HCT116 (cell line): ENCODE data around the gene CNTN4. TPM values are rescaled to one million over a fixed set of nuclear protein-coding genes. Genes with fewer than 3 reads are reported as not detected.

Experiments
- ATAC-seq: fragments of 200-7000 bp; cut with Tn5 transposase; 2 replicates; pipeline ENCODE4 v1.9.1; 2020; ENCODE audit warnings: mild to moderate bottlenecking, moderate library complexity
- BruUV-seq: library from RNA; stranded (reverse); fragments of 400-500 nt; replicated peaks from 2 replicates; lab custom pipeline; 2021; lab: Mats Ljungman, UMichigan
- CTCF ChIA-PET: fragments of 300-600 bp; sonication (Branson Sonifier 250); formaldehyde crosslinking; loops from one replicate; lab custom pipeline; 2021; ENCODE audit warnings: antibody characterized with exemption; lab: Charles Lee
- POLR2A ChIA-PET: fragments of 300-600, 350-600 bp; sonication (Branson Sonifier 250); formaldehyde crosslinking; loops from one replicate; lab custom pipeline; 2021; ENCODE audit warnings: antibody characterized with exemption; lab: Charles Lee
- RAD21 ChIA-PET, 2 experiments: fragments of 300-600 bp; sonication (Branson Sonifier 250); formaldehyde crosslinking; loops; one replicate each; lab custom pipeline; 2023; ENCODE audit warnings: low total read pairs in 2 of 2; ENCODE audit not compliant: uncharacterized antibody in 2 of 2, unreplicated experiment in 2 of 2, low non-redundant PET in 1 of 2; lab: Charles Lee
- DNase-seq: peaks from one replicate; pipeline ENCODE4 v3.0.0-alpha.2; 2010; ENCODE audit warnings: low read depth, low spot score
- H2AFZ ChIP-seq: fragments of 200-600 bp; shearing (Covaris generic), sonication (generic); 2 replicates; pipeline ENCODE4 v1.6.1; 2017; ENCODE audit warnings: low read depth, mixed run types, mixed read lengths, antibody characterized with exemption, low read length; ENCODE audit not compliant: poor library complexity, severe bottlenecking
- H3K27ac ChIP-seq: 2 replicates; pipeline ENCODE4 v1.5.1; 2012; ENCODE audit warnings: low read depth, low read length
- H3K27me3 ChIP-seq: fragments of 200-600 bp; sonication (generic); 2 replicates; pipeline ENCODE4 v1.6.1; 2016; ENCODE audit warnings: mixed run types, low read length, mixed read lengths; ENCODE audit not compliant: insufficient read depth
- H3K36me3 ChIP-seq, 2 experiments: fragments of 200-500 bp in 1 of 2; fragments of 200-600 bp in 1 of 2; sonication (Bioruptor generic) in 1 of 2; sonication (generic) in 1 of 2; 2 replicates each; pipeline versions ENCODE4 v1.5.1 to v1.6.1; 2014 to 2016; ENCODE audit warnings: low read length in 2 of 2, inconsistent platforms in 1 of 2, mixed read lengths in 1 of 2, mixed run types in 1 of 2; ENCODE audit not compliant: insufficient read depth in 2 of 2, control insufficient read depth in 1 of 2
- H3K4me1 ChIP-seq, 2 experiments: fragments of 200-600 bp in 1 of 2; sonication (generic) in 1 of 2; 2 replicates each; pipeline versions ENCODE4 v1.5.1 to v1.6.1; 2012 to 2017; ENCODE audit warnings: low read length in 2 of 2, inconsistent platforms in 1 of 2, mild to moderate bottlenecking in 1 of 2, mixed read lengths in 1 of 2, mixed run types in 1 of 2, moderate library complexity in 1 of 2; ENCODE audit not compliant: insufficient read depth in 2 of 2, control insufficient read depth in 1 of 2
- H3K4me2 ChIP-seq: fragments of 200-600 bp; sonication (generic); 2 replicates; pipeline ENCODE4 v1.6.1; 2017; ENCODE audit warnings: mixed run types, low read length, mixed read lengths
- H3K4me3 ChIP-seq, 2 experiments: fragments of 200-600 bp in 1 of 2; sonication (generic) in 1 of 2; replicated peaks in 1 of 2; 2 replicates each; pipeline ENCODE4 v1.5.1; 2011 to 2016; ENCODE audit warnings: low read length in 2 of 2, control low read depth in 1 of 2, low read depth in 1 of 2, mild to moderate bottlenecking in 1 of 2, mixed read lengths in 1 of 2, mixed run types in 1 of 2
- H3K79me2 ChIP-seq: fragments of 200-600 bp; sonication (generic); 2 replicates; pipeline ENCODE4 v1.6.1; 2017; ENCODE audit warnings: mild to moderate bottlenecking, mixed run types, low read length, moderate library complexity, mixed read lengths; ENCODE audit not compliant: insufficient read depth
- H3K9ac ChIP-seq: fragments of 200-600 bp; sonication (generic); 2 replicates; pipeline ENCODE4 v1.6.1; 2016; ENCODE audit warnings: low read length, mixed read lengths
- H3K9me2 ChIP-seq: fragments of 200-600 bp; sonication (generic), shearing (Covaris generic); 2 replicates; pipeline ENCODE4 v1.6.1; 2017; ENCODE audit warnings: mixed run types, mild to moderate bottlenecking, moderate library complexity; ENCODE audit not compliant: insufficient read depth
- H3K9me3 ChIP-seq, 2 experiments: fragments of 200-500 bp in 1 of 2; fragments of 200-600 bp in 1 of 2; sonication (Bioruptor generic) in 1 of 2; sonication (generic) in 1 of 2; 2 replicates each; pipeline ENCODE4 v1.6.1; 2014 to 2017; ENCODE audit warnings: low read length in 2 of 2, mixed read lengths in 2 of 2, inconsistent platforms in 1 of 2, low read depth in 1 of 2, mild to moderate bottlenecking in 1 of 2, mixed run types in 1 of 2, moderate library complexity in 1 of 2; ENCODE audit not compliant: control insufficient read depth in 1 of 2, insufficient read depth in 1 of 2
- H4K20me1 ChIP-seq: fragments of 200-600 bp; sonication (generic), shearing (Covaris generic); 2 replicates; pipeline ENCODE4 v1.6.1; 2017; ENCODE audit warnings: mixed run types, mild to moderate bottlenecking, moderate library complexity; ENCODE audit not compliant: insufficient read depth
- EGR1 ChIP-seq: IDR thresholded peaks from 2 replicates; pipeline ENCODE4 v1.6.1; 2012; ENCODE audit warnings: low read depth
- EZH2phosphoT487 ChIP-seq: fragments of 200-600 bp; IDR thresholded peaks from 2 replicates; pipeline ENCODE4 v1.6.1; 2018; ENCODE audit warnings: antibody characterized with exemption, borderline replicate concordance
- FOSL1 ChIP-seq: IDR thresholded peaks from 2 replicates; pipeline ENCODE4 v1.6.1; 2012; ENCODE audit warnings: low read depth
- POLR2A ChIP-seq: IDR thresholded peaks from 2 replicates; pipeline ENCODE4 v1.7.0; 2011; ENCODE audit warnings: borderline replicate concordance; ENCODE audit not compliant: insufficient read depth, insufficient read length; ENCODE audit errors: extremely low read depth
- SIN3A ChIP-seq: IDR thresholded peaks from 2 replicates; pipeline ENCODE4 v1.6.1; 2012; ENCODE audit warnings: low read depth
- SP1 ChIP-seq: IDR thresholded peaks from 2 replicates; pipeline ENCODE4 v1.6.1; 2012; ENCODE audit warnings: low read depth
- SRF ChIP-seq: IDR thresholded peaks from 2 replicates; pipeline ENCODE4 v1.6.1; 2012; ENCODE audit warnings: low read depth
- TCF7L2 ChIP-seq: IDR thresholded peaks from 2 replicates; pipeline ENCODE4 v1.7.0; 2011; ENCODE audit warnings: borderline replicate concordance, inconsistent platforms; ENCODE audit not compliant: insufficient read depth, insufficient read length; ENCODE audit errors: extremely low read depth
- YY1 ChIP-seq: IDR thresholded peaks from 2 replicates; pipeline ENCODE4 v1.6.1; 2011; ENCODE audit warnings: low read length, low read depth, moderate library complexity, mild to moderate bottlenecking; ENCODE audit not compliant: insufficient replicate concordance; ENCODE audit errors: extremely low read depth
- ZFX ChIP-seq: fragments of 450-650 bp; IDR thresholded peaks from 2 replicates; pipeline ENCODE4 v1.6.1; 2017
- intact Hi-C: fragments of 100-400 bp; cut with micrococcal nuclease; formaldehyde crosslinking; loops from 2 replicates; pipeline ENCODE4 v1.10.0; 2022
- total RNA-seq: library from RNA; stranded (reverse); gene quantifications from one replicate; pipeline ENCODE4 v1.2.1, GENCODE V29; 2021; ENCODE audit not compliant: unreplicated experiment
- TF ChIP-seq, protein P1 (sequence below): IDR thresholded peaks from 2 replicates; pipeline ENCODE4 v1.6.1; 2012; ENCODE audit warnings: low read depth
- TF ChIP-seq, protein P2 (sequence below), 3 experiments: fragments of 200-600 bp in 1 of 3; sonication (generic) in 1 of 3; IDR thresholded peaks in 2 of 3; conservative IDR thresholded peaks in 1 of 3; 2 replicates each; pipeline ENCODE4 v1.5.1; 2012 to 2017; ENCODE audit warnings: low read depth in 2 of 3, low read length in 2 of 3, antibody characterized with exemption in 1 of 3, borderline replicate concordance in 1 of 3, control low read depth in 1 of 3, mild to moderate bottlenecking in 1 of 3, mixed read lengths in 1 of 3, mixed run types in 1 of 3, moderate library complexity in 1 of 3; ENCODE audit not compliant: insufficient read depth in 1 of 3
- TF ChIP-seq, protein P3 (sequence below): IDR thresholded peaks from 2 replicates; pipeline ENCODE4 v1.6.1; 2012
- TF ChIP-seq, protein P4 (sequence below): IDR thresholded peaks from 2 replicates; pipeline ENCODE4 v1.6.1; 2012

Gene CNTN4
- total RNA-seq, 1 experiment from 2014 or later = not detected

DNA sequence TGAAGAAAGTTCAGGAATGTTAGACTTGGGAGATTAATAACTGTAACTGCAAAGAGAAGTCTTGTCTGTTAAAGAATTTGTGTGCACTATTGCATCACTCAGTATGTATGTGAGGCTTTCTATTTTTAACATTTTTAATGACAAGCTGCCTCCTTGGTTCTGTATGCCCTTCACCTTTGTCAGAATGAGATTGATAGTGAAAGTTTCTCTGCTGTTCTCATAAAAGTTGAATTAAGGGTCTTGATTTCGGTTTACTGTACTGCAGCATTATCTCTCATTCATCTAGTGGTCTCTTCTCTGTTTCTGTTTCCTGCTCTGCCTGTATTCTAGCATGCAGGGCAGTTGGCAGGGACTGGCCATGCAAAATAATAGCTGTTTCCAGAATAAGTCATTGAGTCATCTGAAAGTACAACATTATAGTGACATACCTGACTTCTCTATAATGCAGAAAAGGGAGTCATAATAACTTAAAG, 556.6 kb downstream of the CNTN4 start:
- CTCF ChIA-PET = no interaction called here
- BruUV-seq = no TSS peak
- POLR2A ChIA-PET = no interaction called here

More for the DNA sequence above, 556.6 kb downstream of the CNTN4 start:
- RAD21 ChIA-PET = no interaction called here
- no peaks in the 10 kb centered on the region for H3K27me3 ChIP-seq
- H3K4me3 ChIP-seq = no peak overlapping the region
- H3K4me1 ChIP-seq = no peaks in the 10 kb centered on the region
- intact Hi-C loops = no loop called here
- H4K20me1 ChIP-seq = no peaks in the 10 kb centered on the region
- no peaks in the 10 kb centered on the region for H3K79me2 ChIP-seq
- peaks cover 4 to 15% of the 10 kb centered on the region in 2 experiments; a peak in 2 of 4 replicates for H3K9me3 ChIP-seq
- no peak overlapping the region for H3K4me2 ChIP-seq
- no peak for TF ChIP-seq ZFX
- TF ChIP-seq POLR2A = no peak
- TF ChIP-seq, protein P1, sequence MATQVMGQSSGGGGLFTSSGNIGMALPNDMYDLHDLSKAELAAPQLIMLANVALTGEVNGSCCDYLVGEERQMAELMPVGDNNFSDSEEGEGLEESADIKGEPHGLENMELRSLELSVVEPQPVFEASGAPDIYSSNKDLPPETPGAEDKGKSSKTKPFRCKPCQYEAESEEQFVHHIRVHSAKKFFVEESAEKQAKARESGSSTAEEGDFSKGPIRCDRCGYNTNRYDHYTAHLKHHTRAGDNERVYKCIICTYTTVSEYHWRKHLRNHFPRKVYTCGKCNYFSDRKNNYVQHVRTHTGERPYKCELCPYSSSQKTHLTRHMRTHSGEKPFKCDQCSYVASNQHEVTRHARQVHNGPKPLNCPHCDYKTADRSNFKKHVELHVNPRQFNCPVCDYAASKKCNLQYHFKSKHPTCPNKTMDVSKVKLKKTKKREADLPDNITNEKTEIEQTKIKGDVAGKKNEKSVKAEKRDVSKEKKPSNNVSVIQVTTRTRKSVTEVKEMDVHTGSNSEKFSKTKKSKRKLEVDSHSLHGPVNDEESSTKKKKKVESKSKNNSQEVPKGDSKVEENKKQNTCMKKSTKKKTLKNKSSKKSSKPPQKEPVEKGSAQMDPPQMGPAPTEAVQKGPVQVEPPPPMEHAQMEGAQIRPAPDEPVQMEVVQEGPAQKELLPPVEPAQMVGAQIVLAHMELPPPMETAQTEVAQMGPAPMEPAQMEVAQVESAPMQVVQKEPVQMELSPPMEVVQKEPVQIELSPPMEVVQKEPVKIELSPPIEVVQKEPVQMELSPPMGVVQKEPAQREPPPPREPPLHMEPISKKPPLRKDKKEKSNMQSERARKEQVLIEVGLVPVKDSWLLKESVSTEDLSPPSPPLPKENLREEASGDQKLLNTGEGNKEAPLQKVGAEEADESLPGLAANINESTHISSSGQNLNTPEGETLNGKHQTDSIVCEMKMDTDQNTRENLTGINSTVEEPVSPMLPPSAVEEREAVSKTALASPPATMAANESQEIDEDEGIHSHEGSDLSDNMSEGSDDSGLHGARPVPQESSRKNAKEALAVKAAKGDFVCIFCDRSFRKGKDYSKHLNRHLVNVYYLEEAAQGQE = no peak
- TF ChIP-seq YY1 = no peak
- TF ChIP-seq EGR1 = no peak
- TF ChIP-seq, protein P2, sequence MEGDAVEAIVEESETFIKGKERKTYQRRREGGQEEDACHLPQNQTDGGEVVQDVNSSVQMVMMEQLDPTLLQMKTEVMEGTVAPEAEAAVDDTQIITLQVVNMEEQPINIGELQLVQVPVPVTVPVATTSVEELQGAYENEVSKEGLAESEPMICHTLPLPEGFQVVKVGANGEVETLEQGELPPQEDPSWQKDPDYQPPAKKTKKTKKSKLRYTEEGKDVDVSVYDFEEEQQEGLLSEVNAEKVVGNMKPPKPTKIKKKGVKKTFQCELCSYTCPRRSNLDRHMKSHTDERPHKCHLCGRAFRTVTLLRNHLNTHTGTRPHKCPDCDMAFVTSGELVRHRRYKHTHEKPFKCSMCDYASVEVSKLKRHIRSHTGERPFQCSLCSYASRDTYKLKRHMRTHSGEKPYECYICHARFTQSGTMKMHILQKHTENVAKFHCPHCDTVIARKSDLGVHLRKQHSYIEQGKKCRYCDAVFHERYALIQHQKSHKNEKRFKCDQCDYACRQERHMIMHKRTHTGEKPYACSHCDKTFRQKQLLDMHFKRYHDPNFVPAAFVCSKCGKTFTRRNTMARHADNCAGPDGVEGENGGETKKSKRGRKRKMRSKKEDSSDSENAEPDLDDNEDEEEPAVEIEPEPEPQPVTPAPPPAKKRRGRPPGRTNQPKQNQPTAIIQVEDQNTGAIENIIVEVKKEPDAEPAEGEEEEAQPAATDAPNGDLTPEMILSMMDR (IDR thresholded peaks at IDR 0.05 in 2 of 3, conservative IDR thresholded peaks at IDR 0.05 in 1 of 3; ENCODE audit: borderline replicate concordance in 1 of 3, insufficient read depth in 1 of 3, low read depth in 2 of 3, low read length in 2 of 3) = no peak
- TF ChIP-seq SRF = no peak
- no peak for TF ChIP-seq SP1
- no peak for TF ChIP-seq SIN3A
- TF ChIP-seq, protein P3, sequence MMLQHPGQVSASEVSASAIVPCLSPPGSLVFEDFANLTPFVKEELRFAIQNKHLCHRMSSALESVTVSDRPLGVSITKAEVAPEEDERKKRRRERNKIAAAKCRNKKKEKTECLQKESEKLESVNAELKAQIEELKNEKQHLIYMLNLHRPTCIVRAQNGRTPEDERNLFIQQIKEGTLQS = no peak
- TF ChIP-seq, protein P4, sequence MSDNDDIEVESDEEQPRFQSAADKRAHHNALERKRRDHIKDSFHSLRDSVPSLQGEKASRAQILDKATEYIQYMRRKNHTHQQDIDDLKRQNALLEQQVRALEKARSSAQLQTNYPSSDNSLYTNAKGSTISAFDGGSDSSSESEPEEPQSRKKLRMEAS = no peak
- TF ChIP-seq FOSL1 = no peak
- no peak for TF ChIP-seq TCF7L2
- TF ChIP-seq EZH2phosphoT487 = no peak
- DNase-seq (no peak), ATAC-seq (no peak)
- H3K9me2 ChIP-seq = no peaks in the 10 kb centered on the region
- H3K36me3 ChIP-seq = no peaks in the 10 kb centered on the region
- no peak overlapping the region for H3K9ac ChIP-seq
- H3K27ac ChIP-seq = no peak overlapping the region
- no peak overlapping the region for H2AFZ ChIP-seq
